HL-60/S4 (cell line): ENCODE results near the gene AP1S3.
"Not testable (repeated sequence)": the region's sequence is repeated elsewhere in the genome, so short reads cannot be mapped to it uniquely, and the experiment has no call there.

Experiments used
- in situ Hi-C: fragments of 300-500 bp; cut with MboI; formaldehyde crosslinking; loops from 2 replicates; pipeline ENCODE4 v1.14.3; 2022; ENCODE audit warnings: low sequenced_read_pairs

The AP1S3 gene

DNA sequence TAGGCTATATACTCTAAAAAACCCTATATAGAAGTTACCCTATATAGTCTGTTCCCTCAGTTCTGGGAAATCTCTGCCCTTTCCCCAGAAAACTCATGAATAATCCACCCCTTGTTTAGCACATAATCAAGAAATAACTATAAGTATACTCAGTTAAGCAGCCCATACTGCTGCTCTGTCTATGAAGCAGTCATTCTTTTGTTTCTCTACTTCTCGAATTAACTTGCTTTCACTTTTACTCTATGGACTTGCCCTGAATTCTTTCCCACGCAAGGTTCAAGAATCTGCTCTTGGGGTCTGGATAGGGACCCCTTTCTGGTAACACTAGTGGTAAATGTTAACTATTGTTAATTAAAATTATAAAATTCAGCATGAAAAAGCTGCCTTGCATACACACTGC, 17.4 kb upstream of the AP1S3 start:
- in situ Hi-C loops = no loop called here

DNA sequence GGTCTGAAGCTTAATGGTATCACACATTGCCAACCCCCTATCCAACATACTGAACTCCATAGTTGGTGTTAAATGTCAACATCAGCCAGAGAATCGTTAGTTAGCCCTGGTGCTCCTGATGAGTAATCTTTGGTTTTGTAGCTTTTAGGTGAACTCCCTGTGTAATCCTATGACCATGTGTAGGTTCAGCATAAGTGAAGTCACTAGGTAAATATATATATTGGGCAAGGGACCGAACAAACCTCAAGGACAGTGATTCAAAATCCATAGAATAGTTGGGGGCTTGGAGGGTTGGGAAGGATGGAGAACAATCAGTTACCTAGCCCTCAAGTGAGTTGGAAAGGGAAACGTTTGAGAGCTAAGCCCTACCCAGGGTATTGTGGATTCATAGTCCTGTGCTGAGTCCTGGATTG, 16.0 kb upstream of the AP1S3 start:
- in situ Hi-C loops = no loop called here

DNA sequence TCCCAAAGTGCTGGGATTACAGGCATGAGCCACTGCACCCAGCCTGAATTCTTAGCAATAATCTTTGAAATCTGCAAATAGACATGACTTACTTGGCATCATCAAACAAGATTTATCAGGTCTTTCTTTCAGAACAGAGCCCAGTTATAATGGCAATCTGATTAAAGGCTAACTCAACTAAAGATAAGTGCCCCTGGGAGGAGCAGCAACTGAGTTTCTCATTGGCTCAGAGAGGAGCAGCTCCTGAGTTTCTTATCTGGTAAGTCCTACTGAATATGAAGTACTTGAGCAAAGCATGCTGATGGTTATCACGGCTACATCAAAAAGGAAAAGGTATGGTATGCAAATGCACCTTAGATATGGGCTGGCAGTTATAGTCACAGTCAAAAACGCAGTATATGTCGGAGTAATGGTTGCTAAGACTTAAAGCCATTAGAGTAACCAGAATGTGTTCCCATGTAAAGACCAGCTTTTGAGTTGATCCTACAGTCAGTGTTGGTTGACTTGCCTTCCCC, 15.0 kb upstream of the AP1S3 start:
- in situ Hi-C loops = no loop called here

DNA sequence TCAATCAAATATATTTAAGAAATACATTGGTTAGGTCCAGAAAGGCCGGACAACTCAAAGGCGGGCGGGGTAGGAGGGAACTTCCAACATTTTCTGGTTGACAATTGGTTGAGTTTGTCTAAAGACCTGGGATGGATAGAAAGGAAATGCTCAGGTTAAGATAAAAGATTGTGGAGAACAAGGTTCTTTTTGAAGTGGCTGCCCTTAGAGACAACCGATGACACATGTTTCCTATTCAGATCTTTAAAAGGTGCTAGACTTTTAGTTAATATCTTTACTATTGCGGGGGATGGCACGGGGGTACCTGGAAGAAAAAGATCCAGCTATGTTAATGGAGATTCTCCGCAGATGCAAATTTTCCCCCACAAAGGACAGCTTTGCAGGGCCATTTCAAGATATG, 10.0 kb upstream of the AP1S3 start:
- in situ Hi-C loops = no loop called here

DNA sequence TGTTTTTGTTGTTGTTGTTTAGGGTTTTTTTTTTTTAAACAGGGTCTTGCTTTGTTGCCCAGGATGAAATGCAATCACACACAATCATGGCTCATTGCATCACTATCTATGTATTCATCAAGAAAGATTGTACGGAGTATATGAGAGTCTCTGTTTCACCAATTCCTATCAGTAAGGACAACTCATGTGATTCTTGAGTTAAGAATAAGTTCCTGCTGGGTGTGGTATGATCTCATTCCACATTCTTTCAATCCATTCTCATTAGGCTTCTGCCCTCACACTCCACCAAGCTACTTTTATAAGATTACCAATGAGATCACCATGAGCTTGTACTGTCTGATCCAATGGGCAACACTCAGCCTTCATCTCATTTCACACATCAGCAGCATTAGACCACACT, 9.1 kb upstream of the AP1S3 start:
- in situ Hi-C loops = no loop called here

DNA sequence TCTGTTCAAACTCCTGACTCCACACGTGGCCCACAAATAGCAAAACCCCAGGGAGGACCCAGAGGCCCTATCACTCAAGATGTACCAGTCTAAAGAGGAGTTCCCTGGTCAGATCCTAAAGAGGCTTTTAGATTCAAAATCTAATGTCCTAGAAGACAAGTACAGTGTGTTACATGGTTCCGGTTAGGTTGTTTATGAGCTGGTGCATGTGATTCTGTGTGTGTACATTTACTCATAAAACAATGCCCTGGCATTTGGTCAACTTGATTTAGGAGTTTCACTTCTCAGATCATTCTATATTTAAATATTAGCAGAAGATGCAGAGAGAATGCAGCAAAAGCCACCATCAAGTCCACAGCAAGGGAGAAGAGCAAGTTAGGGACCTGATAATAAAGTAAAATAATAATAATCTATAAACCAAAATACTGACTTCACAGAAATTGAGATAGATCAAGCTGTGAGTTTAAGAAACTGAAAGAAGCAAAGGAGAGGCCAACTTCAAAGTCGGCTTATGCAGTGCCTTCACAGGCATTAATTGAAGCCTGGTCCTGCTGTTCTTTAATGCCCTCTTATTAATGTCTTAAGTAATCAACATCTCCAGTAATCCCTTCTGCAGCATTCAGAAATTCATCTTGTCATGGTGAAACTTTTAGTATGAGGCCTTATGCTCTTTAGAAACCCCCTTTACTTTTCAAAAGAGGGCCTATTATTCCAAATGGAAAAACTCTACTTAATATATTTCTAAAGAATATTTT, 4.2 kb upstream of the AP1S3 start:
- in situ Hi-C loops = no loop called here

DNA sequence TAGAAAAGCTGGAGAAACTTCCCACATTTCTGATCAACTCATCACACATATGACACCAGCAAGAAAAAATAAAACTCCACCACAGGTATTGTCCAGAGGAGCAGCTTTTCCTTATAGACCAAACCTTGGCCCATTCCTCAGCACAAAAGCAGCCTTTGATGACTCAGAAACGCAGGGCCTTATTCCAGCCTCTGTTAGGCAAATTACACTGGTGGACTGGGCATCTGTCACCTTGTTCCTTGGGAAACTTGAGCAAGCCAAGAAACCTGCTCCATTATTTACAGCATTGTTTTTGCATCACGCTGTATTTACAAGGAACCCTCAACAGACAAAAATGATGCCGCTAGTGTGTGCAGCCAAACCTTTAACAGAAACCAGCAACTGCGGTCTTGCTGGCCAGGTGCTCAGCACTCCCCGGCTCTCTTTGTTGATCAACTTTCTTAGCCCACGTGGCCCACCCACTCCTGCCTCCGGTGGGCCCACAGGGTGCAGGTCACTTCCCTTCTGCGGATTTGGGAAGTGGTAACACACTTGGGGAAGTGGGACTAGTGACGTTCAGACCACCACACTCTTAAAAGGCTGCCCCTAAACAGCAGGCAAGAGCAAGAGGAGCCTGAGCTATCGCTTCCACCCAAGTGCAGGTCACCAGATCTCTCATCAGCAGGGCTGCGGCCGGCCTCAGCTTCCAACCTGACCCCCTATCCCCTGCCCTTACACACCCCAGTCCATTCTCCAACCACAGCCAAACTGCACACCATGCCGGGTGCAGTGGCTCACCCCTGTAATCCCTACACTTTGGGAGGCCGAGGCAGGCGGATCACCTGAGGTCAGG, 1.5 kb downstream of the AP1S3 start:
- in situ Hi-C loops = no loop called here

DNA sequence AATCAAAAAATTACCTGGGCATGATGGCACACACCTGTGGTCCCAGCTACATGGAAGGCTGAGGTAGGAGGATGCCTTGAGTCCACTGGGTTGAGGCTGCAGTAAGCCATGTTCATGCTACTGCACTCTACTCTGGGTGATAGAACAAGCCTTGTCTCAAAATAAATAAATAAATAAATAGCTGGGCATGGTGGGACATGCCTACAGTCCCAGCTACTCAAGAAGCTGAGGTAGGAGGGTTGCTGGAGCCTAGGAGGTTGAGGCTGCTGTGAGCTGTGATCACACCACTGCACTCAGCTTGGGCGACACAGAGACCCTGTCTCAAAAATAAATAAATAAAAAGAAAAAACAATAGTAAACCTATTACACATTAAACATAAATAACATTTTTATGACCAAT, 3.0 kb downstream of the AP1S3 start:
- in situ Hi-C loops = no loop called here

DNA sequence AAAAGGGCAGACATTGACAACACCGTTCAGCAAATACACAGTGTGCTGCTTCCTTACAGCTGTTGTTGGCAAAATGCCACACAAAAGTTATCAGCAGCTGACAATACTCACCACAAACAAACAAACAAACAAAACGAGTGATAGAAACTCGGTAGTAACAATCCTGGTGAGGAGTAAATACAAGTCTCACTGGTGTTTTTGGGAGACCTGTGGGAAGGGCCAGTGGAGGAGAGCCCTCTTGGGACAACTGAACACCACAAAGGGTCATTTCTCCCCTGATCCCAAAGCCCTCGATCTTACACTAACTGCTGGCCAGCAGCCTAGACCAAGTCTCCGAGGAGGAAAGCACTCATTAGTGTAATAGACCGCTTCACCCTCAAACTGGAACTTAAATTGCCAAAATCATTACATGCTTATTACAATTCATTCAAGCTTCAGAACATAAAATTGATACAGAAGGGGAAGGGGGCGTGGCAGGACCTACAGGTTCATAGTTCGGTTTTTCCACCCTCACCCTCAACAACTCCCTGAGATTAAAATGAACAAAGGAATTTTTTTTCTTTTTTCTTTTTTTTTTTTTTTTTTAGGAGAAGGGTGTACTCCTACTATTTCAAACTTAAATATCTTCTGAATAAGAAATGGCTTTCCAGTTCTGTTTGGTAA, 5.0 kb downstream of the AP1S3 start:
- in situ Hi-C loops = no loop called here

DNA sequence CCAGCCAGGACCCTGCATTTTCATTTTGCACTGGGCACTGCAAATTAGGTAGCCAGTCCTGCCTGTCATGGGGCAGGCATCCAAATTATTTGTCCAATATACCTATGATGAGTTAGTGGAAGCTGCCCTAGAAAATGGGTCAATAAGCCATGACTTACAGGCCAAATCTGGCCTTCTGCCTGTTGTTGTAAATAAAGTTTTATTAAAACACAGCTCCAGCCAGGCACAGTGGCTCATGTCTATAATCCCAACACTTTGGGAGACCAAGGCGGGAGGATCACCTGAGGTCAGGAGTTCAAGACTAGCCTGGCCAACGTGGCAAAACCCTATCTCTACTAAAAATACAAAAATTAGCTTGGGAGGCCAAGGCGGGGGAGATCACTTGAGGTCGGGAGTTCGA, 8.3 kb downstream of the AP1S3 start:
- in situ Hi-C loops = no loop called here

DNA sequence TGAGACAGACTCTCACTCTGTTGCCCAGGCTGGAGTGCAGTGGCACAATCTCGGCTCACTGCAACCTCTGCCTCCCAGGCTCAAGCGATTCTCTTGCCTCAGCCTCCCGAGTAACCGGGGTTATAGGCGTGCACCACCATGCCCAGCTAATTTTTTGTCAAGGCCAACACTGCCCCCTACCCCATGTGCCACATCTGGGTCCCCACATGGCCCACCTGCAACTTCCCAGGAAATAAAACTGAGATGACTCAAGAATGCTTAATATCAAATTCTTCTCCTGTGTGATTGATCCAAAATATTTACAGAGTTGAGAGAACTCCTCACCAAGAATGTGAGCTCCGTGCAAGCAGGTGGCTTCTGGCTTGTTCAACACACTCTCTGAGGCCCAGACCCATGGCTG, 9.1 kb downstream of the AP1S3 start:
- in situ Hi-C loops = no loop called here

DNA sequence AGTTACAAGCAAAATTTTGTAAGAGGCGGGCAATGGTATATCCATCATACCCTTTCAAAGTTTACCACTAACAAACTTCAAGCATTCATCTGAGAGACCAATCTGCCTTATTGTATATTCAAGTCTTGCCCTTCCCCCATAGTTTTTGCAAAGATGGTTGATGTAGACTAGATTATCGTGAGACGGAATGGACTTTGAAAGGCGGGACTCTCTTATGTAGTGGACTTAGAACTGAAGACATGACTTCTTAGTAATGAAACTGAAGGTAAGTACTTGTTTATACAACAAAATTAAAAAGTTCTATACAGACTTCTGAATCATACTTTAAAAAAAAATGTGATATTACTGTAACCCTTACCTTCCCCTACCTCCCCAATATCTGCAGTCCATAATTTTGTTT, 10.4 kb downstream of the AP1S3 start:
- in situ Hi-C loops = no loop called here

DNA sequence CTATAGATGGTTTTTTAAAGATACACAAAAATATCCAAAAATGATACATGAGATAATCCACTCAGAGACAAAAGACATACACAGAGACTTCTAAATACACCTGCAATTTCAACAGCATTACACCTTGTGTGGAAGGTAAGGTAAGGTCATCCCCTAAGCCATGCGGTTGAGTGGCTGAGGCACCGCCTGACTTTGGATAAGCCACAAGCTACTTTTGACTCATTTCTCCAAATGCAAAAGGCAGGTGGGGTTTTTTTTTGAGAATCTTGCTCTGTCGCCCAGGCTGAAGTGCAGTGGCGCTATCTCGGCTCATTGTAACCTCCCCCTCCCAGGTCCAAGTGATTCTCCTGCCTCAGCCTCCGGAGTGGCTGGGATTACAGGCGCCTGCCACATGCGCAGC, 13.1 kb downstream of the AP1S3 start:
- in situ Hi-C loops = no loop called here

DNA sequence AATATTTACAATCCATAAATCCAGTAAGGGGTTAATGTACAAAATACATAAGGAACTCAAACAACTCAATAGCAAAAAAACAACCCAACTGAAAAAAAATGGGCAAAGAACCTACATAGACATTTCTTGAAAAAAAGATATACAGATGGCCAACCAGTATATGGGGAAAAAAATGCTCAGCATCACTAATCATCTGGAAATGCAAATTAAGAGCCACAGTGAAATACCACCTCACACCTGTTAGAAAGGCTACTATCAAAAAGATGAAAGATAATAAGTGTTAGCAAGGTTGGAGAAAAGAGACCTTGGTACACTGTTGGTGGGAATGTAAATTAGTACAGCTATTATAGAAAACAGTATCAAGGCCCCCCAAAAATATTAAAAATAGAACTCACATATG, 14.6 kb downstream of the AP1S3 start:
- in situ Hi-C loops = no loop called here

DNA sequence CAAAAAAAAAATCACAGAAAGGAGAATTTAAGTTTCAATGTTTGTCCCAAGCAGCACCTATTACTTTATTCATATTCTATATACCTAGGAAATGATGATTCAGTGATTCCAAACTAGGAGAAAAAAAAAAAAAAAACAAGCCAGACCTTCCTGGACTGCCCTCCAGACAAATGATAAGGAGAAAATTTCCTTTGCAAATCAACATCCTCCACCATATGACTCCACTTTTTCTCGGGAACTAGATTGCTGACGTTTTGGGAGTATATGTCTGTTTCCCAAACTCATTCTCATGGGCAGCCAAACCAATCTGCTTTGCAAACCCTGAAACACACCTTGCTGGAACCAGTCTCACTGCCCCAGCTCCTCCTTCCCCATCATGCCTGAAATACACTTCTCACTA, 16.8 kb downstream of the AP1S3 start:
- in situ Hi-C loops = no loop called here

DNA sequence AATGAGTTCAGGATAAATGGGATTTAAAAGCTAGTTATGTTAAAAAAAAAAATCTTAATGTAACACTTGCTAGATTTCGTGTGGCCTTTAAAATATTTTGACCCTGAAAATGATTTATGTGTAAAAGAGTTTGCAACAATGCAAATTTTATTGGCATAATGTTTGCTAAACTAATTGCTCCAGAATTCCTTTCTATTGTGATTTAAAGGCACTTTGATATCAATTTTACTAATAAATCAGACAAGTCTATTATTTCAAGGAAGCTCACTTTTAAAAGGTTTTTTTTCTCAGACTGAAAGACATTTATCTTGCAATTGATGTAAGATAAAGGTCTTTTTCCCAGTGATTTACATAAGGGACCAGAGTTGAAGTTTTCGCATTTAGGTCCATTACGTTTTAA, 17.5 kb downstream of the AP1S3 start:
- in situ Hi-C loops = no loop called here

DNA sequence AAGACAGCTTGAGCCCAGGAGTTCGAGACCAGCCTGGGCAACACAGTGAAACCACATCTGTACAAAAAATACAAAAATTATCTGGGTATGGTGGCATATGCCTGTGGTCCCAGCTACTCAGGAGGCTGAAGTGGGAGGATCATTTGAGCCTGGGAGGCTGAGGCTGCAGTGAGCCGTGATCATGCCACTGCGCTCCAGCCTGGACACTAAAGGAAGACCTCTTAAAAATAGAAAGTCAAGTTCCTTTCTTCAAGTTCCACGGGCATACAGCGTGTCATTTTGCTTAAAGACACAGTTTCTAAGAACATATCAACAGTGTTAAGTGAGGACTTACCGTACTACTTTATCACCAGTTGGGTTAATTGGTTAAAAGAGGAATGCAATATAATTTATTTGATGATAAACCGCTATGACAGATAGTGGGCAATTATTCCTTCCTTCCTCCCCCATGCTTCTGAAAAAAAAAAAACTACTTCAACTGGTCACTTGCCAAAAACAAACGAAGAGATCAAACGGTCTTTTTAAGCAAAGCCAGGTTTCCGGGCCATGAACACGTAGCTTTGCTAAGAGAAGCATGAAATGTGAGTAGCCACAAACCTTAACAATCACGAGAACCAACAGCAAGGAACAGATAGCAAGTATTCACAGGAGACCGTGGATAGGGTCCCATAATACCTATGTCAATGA, 21.4 kb downstream of the AP1S3 start:
- in situ Hi-C loops = no loop called here

DNA sequence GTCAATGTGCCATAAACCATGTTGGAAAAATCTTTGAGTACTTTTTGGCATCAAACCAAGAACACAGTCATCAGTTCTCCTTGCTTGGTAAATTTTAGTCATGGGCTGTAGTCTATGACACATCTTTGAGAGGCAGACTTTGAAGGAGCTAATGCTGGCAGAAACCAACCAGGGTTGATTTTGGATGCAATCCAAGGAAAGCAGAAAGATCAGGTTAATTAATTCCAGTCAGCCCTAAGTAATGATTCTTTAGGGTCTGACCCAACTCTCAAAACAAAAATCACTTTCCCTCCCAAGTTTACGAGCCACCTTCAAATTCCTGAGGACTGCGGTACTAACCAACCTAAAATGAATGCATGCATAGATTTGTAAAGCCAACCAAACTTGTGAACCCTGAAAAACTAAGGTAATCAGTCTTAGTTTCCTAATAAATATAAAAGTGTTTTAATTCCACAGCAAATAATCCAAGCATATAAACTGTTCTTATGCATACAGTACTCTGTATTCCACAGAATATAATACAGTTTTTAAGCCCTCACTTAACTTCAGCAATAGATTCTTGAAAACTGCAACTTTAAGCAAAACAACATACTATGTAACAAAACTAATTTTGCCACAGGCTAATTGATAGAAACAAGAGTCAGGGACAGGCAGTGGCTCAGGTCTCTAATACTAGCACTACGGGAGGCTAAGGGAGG, 22.0 kb downstream of the AP1S3 start:
- in situ Hi-C loops = no loop called here

DNA sequence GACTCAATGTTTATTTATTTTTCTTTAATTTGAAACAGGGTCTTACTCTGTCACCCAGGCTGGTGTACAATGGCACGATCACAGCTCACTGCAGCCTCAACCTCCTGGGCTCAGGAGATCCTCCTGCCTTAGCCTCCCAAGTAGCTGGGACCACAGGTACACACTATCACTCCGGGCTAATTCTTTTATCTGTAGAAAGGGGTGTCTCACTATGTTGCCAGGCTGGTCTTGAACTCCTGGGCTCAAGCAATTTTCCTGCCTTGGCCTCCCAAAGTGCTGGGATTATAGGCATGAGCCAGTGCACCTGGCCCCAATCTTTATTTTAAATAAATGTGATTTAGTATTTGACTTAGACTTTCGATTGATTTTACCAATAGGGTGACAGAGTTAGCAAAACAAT, 22.6 kb downstream of the AP1S3 start:
- in situ Hi-C loops = not testable (repeated sequence)

DNA sequence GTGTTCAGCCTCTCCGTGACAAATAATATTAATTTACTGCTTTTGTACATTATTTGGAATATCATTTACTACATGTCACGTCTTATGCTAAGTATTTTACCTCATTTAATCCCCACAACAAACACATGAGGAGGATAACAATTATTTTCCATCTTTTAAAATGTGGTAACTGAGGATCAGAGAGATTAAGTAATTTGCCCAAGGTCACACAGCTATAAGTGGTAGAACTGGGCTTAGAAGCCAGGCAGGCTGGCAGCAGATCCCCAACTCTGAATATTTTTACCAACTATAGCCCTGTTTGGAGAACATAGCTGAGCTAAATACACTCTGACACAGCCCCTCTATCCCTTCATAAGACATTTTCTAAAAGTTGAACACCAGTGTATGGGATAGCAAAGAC, 24.1 kb downstream of the AP1S3 start:
- in situ Hi-C loops = no loop called here

DNA sequence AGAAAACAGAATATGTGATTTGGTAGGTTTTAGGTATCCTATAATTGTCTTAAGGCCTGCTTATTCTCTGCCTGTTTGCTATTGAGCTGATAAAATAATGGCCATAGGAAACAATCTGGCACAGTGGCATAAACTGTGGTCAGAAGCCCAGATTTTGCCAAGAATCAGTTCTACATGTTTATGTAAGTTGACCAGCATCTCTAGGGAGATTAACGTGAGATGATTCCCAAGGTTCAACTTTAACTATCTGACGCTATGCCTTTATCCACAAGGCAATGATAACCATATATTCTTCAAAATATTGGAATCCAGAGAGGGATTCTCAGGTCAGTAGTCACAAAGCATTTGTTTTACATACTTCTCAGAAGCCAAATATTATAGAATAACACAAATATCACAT, 25.6 kb downstream of the AP1S3 start:
- in situ Hi-C loops = no loop called here
